ENCODE data around the gene MAMSTR.

MAMSTR gene

GRCh38 chr19:48668332-48668731 lies 51.2 kb downstream of the MAMSTR start:
- H3K27ac ChIP-seq (ENCODE audit: extremely low read depth, low read depth, low read length): no peak overlapping the region
- CTCF ChIA-PET: interaction anchor here (1.0 to 1.8 kb wide), 2 partner anchors 10 to 531 kb away, joined by 3 to 4 read pairs; no protein-coding TSS in a partner anchor

GRCh38 chr19:48665786-48666185 lies 53.7 kb downstream of the MAMSTR start:
- ChIA-PET POLR2A (interaction anchor here (1.3 kb wide), 1 partner anchor 73 kb away, joined by 4 read pairs; no protein-coding TSS in a partner anchor), CTCF (interaction anchor here (1.2 to 1.9 kb wide), 2 partner anchors 9 to 10 kb away, joined by 6 to 7 read pairs; no protein-coding TSS in a partner anchor)
- Histone ChIP-seq H3K27ac (ENCODE audit: extremely low read depth, low read depth, low read length) (no peak overlapping the region), H3K4me1 (ENCODE audit: control insufficient read depth, insufficient read depth, low read length) (no peaks in the 10 kb centered on the region), H3K4me3 (ENCODE audit: low read depth, low read length) (no peak overlapping the region), H3K9me3 (ENCODE audit: control insufficient read depth, insufficient read depth, low read depth, low read length) (no peaks in the 10 kb centered on the region), H3K36me3 (ENCODE audit: control insufficient read depth in 2 of 2, insufficient read depth in 1 of 2, low read length in 2 of 2) (no peaks in the 10 kb centered on the region)
- no peak for TF ChIP-seq ZNF571 (tag by site-specific recombination; IDR thresholded peaks at IDR 0.05)
- no peak for TF ChIP-seq ZNF501 (tag by site-specific recombination; IDR thresholded peaks at IDR 0.05)
- TF ChIP-seq ZNF76 (tag by site-specific recombination; IDR thresholded peaks at IDR 0.05; ENCODE audit: borderline replicate concordance, low read depth): no peak
- no peak for TF ChIP-seq ZNF624 (tag by site-specific recombination; IDR thresholded peaks at IDR 0.05)
- TF ChIP-seq MEIS1 (CRISPR knock-in tag; IDR thresholded peaks at IDR 0.05; ENCODE audit: borderline replicate concordance): no peak
- TF ChIP-seq ZNF521 (tag by site-specific recombination; IDR thresholded peaks at IDR 0.05): no peak
- TF ChIP-seq KLF17 (tag by site-specific recombination; IDR thresholded peaks at IDR 0.05): no peak
- no peak for TF ChIP-seq ZNF777 (tag by site-specific recombination; IDR thresholded peaks at IDR 0.05; ENCODE audit: borderline replicate concordance)
- TF ChIP-seq ZNF623 (tag by site-specific recombination; IDR thresholded peaks at IDR 0.05): no peak
- TF ChIP-seq SCRT2 (tag by site-specific recombination; IDR thresholded peaks at IDR 0.05): no peak
- TF ChIP-seq ZNF626 (tag by site-specific recombination; IDR thresholded peaks at IDR 0.05): no peak
- no peak for TF ChIP-seq ZNF423 (tag by site-specific recombination; IDR thresholded peaks at IDR 0.05)
- no peak for TF ChIP-seq ZXDB (tag by site-specific recombination; IDR thresholded peaks at IDR 0.05)
- TF ChIP-seq ZNF433 (tag by site-specific recombination; IDR thresholded peaks at IDR 0.05; ENCODE audit: low read depth): no peak
- TF ChIP-seq ZNF768 (tag by site-specific recombination; IDR thresholded peaks at IDR 0.05): no peak
- no peak for TF ChIP-seq ZNF280C (tag by site-specific recombination; IDR thresholded peaks at IDR 0.05)
- TF ChIP-seq ZNF404 (tag by site-specific recombination; IDR thresholded peaks at IDR 0.05): no peak
- no peak for TF ChIP-seq ZNF514 (tag by site-specific recombination; IDR thresholded peaks at IDR 0.05)
- no peak for TF ChIP-seq ZNF184 (tag by site-specific recombination; IDR thresholded peaks at IDR 0.05)

More at GRCh38 chr19:48668332-48668731, 51.2 kb downstream of the MAMSTR start:
- no peaks in the 10 kb centered on the region for H3K9me3 ChIP-seq (ENCODE audit: control insufficient read depth, insufficient read depth, low read depth, low read length)
- no peaks in the 10 kb centered on the region for H3K36me3 ChIP-seq (ENCODE audit: control insufficient read depth in 2 of 2, insufficient read depth in 1 of 2, low read length in 2 of 2)
- no peak overlapping the region for H3K4me3 ChIP-seq (ENCODE audit: low read depth, low read length)
- no peak for TF ChIP-seq ZNF302 (tag by site-specific recombination; IDR thresholded peaks at IDR 0.05; ENCODE audit: low read depth)
- TF ChIP-seq ZNF274 (IDR thresholded peaks at IDR 0.05; ENCODE audit: low read length): no peak
- TF ChIP-seq ZNF274 (tag by site-specific recombination; IDR thresholded peaks at IDR 0.05; ENCODE audit: borderline replicate concordance): no peak
- no peak for TF ChIP-seq ZNF600 (tag by site-specific recombination; IDR thresholded peaks at IDR 0.05)
- no peak for TF ChIP-seq ZNF341 (tag by site-specific recombination; IDR thresholded peaks at IDR 0.05; ENCODE audit: low read depth)
- no peak for TF ChIP-seq FEZF1 (tag by site-specific recombination; IDR thresholded peaks at IDR 0.05)
- TF ChIP-seq ZFP69B (tag by site-specific recombination; IDR thresholded peaks at IDR 0.05): no peak
- TF ChIP-seq ZNF169 (tag by site-specific recombination; IDR thresholded peaks at IDR 0.05): no peak
- no peak for TF ChIP-seq ZNF530 (tag by site-specific recombination; IDR thresholded peaks at IDR 0.05; ENCODE audit: low read depth)
- H3K4me1 ChIP-seq (ENCODE audit: control insufficient read depth, insufficient read depth, low read length): no peaks in the 10 kb centered on the region
- POLR2A ChIA-PET: no interaction called here
